ENCODE data around the gene KRT17.
"Not testable (repeated sequence)": the region's sequence is repeated elsewhere in the genome, so short reads cannot be mapped to it uniquely, and the experiment has no call there.

Gene KRT17

GRCh38 chr17:41627316-41628072, 3.1 kb upstream of the KRT17 start:
- no peak for TF ChIP-seq CTCF (IDR thresholded peaks at IDR 0.05)
- Histone ChIP-seq H3K27me3 (peaks cover 22% of the 10 kb centered on the region), H3K27ac (no peak overlapping the region), H3K9me3 (no peaks in the 10 kb centered on the region), H3K36me3 (no peaks in the 10 kb centered on the region), H3K4me3 (ENCODE audit: low read depth in 1 of 2, low read length in 1 of 2) (no peak overlapping the region), H3K4me1 (ENCODE audit: control insufficient read depth in 1 of 2, insufficient read depth in 1 of 2, low read depth in 1 of 2, low read length in 1 of 2) (peaks cover 5 to 14% of the 10 kb centered on the region in 2 experiments)

- Histone ChIP-seq H3K27me3 (peaks cover 22% of the 10 kb centered on the region), H3K4me1 (ENCODE audit: control insufficient read depth in 1 of 2, insufficient read depth in 1 of 2, low read depth in 1 of 2, low read length in 1 of 2) (peaks cover 5 to 14% of the 10 kb centered on the region in 2 experiments)
- not testable (repeated sequence) for H3K27ac ChIP-seq; H3K4me3 ChIP-seq (ENCODE audit: low read depth in 1 of 2, low read length in 1 of 2); H3K36me3 ChIP-seq; H3K9me3 ChIP-seq
Measured at GRCh38 chr17:41626914-41627295, 2.5 kb upstream of the KRT17 start.

- H3K27ac ChIP-seq; H3K4me3 ChIP-seq (ENCODE audit: low read depth in 1 of 2, low read length in 1 of 2): not testable (repeated sequence)
Measured at GRCh38 chr17:41626028-41626913, 1.9 kb upstream of the KRT17 start.

DNA sequence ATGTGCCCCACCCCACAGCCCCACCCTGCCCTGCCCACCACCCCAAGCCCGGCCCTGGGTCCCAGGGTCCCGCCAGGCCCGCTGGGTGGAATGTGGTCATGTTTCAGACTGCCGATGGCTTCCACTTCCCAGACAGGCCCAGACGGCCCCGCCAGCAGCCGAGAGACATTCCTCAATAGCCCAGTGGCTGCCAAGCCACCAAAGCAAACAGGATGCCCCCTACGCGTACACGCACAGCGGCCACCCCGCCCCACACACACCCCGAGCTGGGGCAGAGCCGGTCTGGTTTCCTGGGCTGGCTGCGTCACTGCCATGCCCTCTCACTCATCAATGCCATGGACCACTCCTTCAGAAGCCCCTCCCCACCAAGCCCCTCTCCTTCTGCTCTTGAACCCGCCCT, 1.2 kb upstream of the KRT17 start:
- no peak overlapping the region for H3K4me3 ChIP-seq (ENCODE audit: low read depth in 1 of 2, low read length in 1 of 2)
- H3K36me3 ChIP-seq = no peaks in the 10 kb centered on the region
- H3K9me3 ChIP-seq = no peaks in the 10 kb centered on the region
- H3K27me3 ChIP-seq = peaks cover 22% of the 10 kb centered on the region
- H3K27ac ChIP-seq = no peak overlapping the region
- peaks cover 5 to 14% of the 10 kb centered on the region in 2 experiments for H3K4me1 ChIP-seq (ENCODE audit: control insufficient read depth in 1 of 2, insufficient read depth in 1 of 2, low read depth in 1 of 2, low read length in 1 of 2)
- TF ChIP-seq CTCF (IDR thresholded peaks at IDR 0.05) = no peak

More at GRCh38 chr17:41626028-41626913, 1.9 kb upstream of the KRT17 start:
- Histone ChIP-seq H3K27me3 (peaks cover 22% of the 10 kb centered on the region), H3K4me1 (ENCODE audit: control insufficient read depth in 1 of 2, insufficient read depth in 1 of 2, low read depth in 1 of 2, low read length in 1 of 2) (peaks cover 5 to 14% of the 10 kb centered on the region in 2 experiments)
- H3K36me3 ChIP-seq, H3K9me3 ChIP-seq: not testable (repeated sequence)

GRCh38 chr17:41623184-41623861, 1.1 kb downstream of the KRT17 start:
- H3K27ac ChIP-seq; H3K9me3 ChIP-seq; H3K4me3 ChIP-seq (ENCODE audit: low read depth in 1 of 2, low read length in 1 of 2); H3K36me3 ChIP-seq: not testable (repeated sequence)
- H3K27me3 ChIP-seq = peaks cover 22% of the 10 kb centered on the region
- peaks cover 5 to 14% of the 10 kb centered on the region in 2 experiments for H3K4me1 ChIP-seq (ENCODE audit: control insufficient read depth in 1 of 2, insufficient read depth in 1 of 2, low read depth in 1 of 2, low read length in 1 of 2)

- H3K4me3 ChIP-seq (ENCODE audit: low read depth in 1 of 2, low read length in 1 of 2); H3K9me3 ChIP-seq; H3K36me3 ChIP-seq; H3K27ac ChIP-seq: not testable (repeated sequence)
- H3K27me3 ChIP-seq = peaks cover 22% of the 10 kb centered on the region
- H3K4me1 ChIP-seq (ENCODE audit: control insufficient read depth in 1 of 2, insufficient read depth in 1 of 2, low read depth in 1 of 2, low read length in 1 of 2) = peaks cover 5 to 14% of the 10 kb centered on the region in 2 experiments
Measured at GRCh38 chr17:41622340-41623183, 1.8 kb downstream of the KRT17 start.

- no peak overlapping the region for H3K27ac ChIP-seq
- no peak overlapping the region for H3K4me3 ChIP-seq (ENCODE audit: low read depth in 1 of 2, low read length in 1 of 2)
- H3K27me3 ChIP-seq = peaks cover 22% of the 10 kb centered on the region
- H3K4me1 ChIP-seq (ENCODE audit: control insufficient read depth in 1 of 2, insufficient read depth in 1 of 2, low read depth in 1 of 2, low read length in 1 of 2) = peaks cover 5 to 14% of the 10 kb centered on the region in 2 experiments
- no peaks in the 10 kb centered on the region for H3K9me3 ChIP-seq
- H3K36me3 ChIP-seq = no peaks in the 10 kb centered on the region
- TF ChIP-seq CTCF (IDR thresholded peaks at IDR 0.05) = no peak
Measured at GRCh38 chr17:41621916-41622315, 2.5 kb downstream of the KRT17 start.

DNA sequence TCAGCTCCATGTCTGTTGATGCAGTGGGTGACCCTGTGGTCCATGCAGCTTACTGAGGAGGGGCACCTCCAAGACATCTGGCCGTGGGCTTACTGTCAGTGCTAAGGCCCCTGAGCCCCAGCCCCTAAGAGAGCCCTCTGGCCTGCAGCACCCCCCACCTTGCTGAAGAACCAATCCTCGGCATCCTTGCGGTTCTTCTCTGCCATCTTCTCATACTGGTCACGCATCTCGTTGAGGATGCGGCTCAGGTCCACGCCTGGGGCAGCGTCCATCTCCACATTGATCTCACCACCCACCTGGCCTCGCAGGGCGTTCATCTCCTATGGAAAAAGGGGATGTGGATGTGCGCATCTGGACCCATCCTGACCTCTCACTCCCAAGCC, 2.9 kb downstream of the KRT17 start:
- not testable (repeated sequence) for H3K27ac ChIP-seq; H3K9me3 ChIP-seq; H3K4me3 ChIP-seq (ENCODE audit: low read depth in 1 of 2, low read length in 1 of 2); H3K36me3 ChIP-seq
- peaks cover 5 to 14% of the 10 kb centered on the region in 2 experiments for H3K4me1 ChIP-seq (ENCODE audit: control insufficient read depth in 1 of 2, insufficient read depth in 1 of 2, low read depth in 1 of 2, low read length in 1 of 2)
- peaks cover 22% of the 10 kb centered on the region for H3K27me3 ChIP-seq
